GM21367 (cell line): Measurements from ENCODE around the gene GLCCI1.
"Not testable (repeated sequence)": the region's sequence is repeated elsewhere in the genome, so short reads cannot be mapped to it uniquely, and the experiment has no call there.

ENCODE experiments used
- ATAC-seq: cut with Tn5 transposase; IDR thresholded peaks from one replicate; pipeline ENCODE4 v1.9.1; 2021; ENCODE audit not compliant: unreplicated experiment

Gene GLCCI1

DNA sequence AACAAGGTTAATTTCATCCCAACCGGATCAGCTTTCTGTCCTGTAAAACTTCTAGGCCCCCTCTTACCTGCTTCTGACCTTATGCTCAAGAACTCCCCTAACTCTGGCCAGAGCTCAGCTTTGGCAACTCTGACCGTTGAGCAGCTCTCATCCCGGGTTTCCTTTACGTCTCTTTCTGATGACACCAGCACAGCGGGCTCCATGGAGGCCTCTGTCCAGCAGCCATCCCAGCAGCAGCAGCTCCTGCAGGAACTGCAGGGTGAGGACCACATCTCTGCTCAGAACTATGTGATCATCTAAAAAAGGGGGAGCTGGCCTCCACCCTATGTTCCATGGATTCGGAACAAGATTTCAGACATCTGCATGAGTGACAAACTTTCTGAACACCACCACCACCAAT lies 117.6 kb downstream of the GLCCI1 start:
- no peak for ATAC-seq

DNA sequence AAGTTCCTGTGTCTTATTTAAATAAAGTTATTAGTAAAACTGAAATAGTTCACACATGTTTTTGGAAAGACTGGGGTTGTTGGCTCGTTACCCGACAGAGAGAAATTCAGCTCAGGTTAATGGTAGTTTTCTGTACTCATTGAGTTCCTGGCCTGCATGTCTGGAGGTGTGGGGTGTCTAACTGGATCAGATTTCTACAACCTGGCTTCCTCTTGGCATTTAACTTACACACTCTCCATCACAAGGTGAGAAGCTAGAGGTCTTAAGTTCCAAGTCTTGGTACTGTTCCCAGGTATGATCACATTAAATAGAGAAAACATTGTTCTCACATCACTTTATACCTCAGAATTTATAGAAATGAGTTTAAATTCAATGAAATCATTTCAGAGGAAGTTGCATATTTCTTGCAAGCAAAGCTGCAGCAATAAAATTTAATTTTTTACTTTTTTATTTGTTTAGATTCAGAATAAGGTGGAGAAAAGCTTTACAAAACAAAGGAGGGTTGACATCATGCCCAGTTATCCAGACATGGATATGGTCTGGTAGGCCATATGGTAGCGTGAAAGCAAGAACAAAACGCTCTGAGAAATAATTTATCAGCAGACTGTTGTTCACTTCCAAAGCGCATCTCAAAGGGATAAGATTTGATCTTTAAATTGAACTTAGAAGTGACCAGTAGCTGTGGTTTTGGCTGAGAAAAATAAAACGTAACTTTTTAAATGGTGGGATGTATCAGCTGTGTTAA lies 120.6 kb downstream of the GLCCI1 start:
- no peak for ATAC-seq

DNA sequence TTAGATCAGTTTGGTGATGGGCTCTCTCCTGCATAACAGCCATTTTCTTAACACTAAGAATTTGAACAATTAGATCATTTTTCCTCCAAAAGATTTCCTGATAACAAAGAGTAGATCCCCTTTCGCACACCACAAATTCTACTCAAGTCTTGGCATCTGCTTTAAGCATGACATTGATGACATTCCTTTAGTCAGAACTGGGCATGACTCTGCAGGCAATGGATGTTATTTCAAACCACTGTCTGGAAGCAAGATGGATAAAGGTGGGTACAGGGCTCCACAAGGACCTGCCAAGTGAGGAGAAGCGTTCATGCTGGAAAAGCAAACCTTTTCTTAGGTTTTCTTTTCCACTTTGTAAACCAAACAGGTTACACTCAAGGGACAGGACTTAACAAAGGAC lies 123.5 kb downstream of the GLCCI1 start:
- ATAC-seq = no peak

DNA sequence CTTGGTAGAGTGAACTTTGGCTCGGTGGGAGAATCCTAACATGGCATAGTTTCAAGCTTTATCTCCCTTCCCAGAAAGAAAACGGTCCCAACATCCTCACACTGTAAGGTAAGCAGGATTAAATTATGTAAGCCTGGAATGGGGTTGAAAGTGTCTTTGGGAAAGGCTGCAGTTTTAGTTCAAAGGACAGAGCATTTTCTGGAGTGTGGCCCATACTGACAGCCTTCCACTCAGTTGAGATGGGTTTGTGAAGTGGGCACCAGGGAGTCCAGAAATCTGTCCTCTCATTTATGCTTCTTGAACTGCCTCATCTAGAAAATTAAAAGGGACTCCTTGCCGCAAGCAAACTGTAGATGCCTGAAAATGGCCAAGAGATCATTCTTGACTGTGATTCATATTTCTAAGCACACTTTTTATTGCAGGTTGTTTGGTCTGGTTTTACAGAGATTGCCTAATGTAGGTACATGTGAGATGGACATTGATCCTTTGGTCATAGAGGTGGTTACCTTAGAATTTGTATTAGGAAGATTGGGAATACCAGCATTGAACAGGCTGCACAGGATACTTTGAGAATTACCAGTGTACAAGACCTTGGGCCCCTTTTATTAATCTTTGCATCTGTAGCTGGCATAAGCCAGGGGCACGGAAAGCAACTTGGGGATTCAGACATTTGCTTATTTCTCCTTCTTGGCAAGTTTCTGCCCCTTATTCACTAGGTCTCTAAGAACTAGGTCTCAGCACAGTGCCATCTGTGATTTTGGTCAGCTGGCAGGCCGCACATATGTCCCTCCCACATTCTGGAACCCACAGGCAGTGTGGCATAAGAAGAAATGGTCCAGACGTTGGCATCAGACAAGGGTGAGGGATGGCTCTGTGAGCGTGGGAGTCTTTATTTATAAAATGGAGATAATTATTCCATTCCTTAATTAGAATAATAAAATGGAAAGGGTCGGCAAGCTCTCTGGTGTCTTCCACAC lies 125.9 kb downstream of the GLCCI1 start:
- no peak for ATAC-seq

DNA sequence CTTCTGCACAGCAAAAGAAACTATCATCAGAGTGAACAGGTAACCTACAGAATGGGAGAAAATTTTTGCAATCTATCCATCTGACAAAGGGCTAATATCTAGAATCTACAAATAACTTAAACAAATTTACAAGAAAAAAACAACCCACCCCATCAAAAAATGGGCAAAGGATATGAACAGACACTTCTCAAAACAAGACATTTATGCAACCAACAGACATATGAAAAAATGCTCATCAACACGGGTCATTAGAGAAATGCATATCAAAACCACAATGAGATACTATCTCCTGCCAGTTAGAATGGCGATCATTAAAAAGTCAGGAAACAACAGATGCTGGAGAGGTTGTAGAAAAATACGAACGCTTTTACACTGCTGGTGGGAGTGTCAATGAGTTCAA lies 132.7 kb downstream of the GLCCI1 start:
- not testable (repeated sequence) for ATAC-seq

DNA sequence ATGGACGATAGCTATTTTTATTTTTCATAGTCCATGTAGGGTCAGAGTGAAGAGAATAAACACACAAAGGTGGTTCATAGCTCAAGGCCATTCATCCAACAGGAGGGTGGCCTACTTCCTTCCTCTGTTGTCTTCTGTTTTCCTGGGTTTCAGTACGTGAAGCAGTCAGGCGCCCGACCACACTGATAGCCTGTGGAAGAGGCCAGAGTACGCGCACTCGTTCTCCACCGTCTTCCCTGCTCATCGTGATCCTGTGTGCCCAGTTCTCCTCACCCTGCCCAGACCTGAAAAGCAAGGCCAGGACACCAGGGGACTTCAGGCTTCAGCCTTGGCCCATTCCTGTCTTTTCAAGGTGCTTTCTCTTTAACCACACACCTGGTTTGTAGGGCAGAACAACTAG lies 134.7 kb downstream of the GLCCI1 start:
- ATAC-seq = no peak

DNA sequence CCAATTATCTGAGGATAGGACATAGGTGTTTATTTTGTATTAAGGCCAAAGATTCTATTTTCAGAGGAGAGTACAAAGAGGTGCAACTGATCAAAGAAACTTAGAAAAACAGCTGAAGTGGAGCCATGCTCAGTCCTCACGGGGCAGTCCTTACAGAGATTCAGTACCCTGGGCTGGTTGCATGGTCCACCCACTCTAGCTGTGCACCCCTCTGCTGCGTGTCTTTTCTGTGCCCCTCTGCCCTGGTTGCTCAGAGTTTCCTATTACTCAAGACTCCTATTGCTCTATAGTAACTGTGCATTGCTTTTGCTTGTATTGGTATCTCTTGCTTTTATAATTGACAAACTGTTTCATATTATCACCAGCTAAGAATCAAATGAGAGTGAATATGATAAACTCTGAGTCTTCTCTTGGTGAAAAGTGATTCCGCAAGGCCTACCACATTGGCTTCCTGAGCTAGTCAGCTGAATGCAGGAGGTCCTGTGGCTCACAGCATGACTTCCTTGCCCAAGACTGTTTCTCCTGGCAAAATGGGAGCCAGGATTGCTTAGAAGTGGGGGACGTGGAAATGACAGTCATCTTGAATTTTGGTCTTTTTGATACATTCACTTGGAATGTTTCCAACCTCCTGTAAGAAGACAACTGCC lies 137.0 kb downstream of the GLCCI1 start:
- ATAC-seq = no peak

DNA sequence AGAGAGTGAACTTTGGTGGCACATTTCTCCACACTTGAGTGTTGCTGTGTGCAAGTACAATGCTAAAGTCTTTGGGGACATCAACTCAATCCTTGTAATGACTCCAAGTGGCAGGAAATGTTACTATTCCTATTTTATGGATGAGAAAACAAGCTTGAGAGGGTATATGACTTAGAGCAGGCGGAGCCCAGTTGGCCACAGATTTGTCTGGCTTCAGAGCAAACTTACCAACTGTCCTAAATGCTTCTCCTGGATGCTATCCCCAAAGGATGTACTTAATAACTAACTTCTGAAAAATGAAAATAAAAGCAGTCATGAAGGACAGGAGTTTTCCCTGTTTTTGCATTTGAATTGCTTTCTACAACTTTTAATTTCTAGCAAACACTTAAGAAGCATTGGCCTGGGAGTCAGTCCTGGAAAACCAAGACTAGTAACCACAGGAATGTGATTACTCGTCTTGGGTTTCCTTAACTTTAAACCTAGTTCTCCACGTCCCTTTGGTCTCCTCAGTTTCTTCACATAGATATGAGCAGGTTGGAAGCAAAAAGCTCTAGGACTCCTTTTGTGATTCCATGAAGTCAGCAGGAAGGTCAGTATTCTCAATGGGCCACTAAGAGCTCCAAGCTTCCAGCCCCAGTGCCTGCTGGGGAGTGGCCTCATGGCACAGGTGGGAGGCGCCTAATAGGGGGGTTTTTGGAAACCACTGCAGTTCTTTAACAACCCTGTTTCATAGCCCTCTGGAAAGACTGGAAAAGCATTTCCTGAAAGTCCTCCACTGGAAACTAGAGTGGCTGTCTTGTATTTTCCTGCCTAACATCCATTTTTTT lies 140.8 kb downstream of the GLCCI1 start:
- no peak for ATAC-seq

DNA sequence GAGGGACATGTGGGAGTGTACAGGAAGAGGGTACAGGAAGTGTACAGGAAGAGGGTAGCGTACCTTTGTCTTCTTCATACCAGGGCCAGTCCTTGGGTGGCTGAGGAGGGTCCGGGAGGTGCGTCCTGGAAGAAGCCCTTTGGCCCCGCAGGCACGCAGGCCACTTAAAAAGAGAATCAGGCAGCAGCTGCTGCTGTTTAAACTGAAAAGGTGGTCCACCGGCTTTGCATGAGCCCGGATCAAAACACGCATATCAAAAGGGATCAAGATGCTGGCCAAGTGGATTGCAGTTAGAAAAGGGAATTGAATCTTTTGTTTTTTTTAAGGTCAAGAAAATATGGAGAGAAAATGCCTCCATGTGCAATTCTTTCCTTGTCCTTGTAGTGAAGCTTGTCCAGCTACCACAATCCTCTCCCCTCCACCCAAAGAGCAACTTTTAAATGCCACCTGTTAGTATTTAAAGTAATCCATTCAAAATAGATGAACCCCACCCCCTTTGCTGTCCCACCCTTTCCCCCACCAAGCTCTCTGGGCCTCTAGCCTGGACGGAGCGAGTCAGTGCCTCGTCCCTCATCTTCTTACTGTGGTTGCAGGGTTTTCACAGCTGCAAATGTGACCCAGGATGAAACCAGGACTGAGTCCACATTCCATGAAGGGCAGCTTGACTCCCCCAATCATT lies 142.8 kb downstream of the GLCCI1 start:
- no peak for ATAC-seq

DNA sequence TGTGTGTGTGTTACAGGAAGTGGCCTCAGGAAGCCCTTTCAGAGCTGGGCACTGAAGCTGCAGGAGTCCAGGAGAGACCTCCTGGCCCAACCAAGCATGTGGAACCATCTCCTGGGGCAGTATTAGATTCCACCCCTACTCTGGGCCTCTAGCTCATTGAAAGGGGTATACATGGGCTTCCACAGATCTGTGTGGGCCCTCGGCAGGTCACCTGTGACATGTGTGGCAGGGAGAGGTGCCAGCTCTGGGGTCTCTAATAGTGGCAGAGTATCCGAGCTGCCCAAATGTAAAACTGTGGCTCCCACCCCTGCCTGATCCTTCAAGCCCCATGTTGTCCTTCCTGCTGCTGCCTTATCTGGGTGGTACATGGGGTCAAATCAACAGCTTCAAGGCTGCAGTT lies 144.1 kb downstream of the GLCCI1 start:
- ATAC-seq = no peak

DNA sequence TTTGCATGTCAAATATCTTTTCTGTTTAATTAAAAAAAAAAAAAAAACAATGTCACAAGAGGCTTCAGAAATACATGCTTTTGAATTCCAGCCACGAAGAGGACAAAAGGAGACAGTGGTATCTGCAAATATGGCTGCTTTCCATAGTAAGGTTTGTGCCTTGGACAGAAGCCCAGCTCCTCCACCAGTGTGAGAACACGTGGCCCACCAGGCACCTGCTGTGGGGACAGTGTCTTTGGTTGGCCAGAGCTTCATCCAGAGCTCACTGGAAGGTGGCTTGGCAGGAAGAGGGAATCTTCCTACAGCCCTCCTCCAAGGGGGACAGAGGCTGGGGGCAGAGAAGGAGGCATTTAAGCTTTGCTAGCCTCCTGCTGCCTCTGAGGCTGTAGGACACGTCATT lies 144.6 kb downstream of the GLCCI1 start:
- no peak for ATAC-seq

DNA sequence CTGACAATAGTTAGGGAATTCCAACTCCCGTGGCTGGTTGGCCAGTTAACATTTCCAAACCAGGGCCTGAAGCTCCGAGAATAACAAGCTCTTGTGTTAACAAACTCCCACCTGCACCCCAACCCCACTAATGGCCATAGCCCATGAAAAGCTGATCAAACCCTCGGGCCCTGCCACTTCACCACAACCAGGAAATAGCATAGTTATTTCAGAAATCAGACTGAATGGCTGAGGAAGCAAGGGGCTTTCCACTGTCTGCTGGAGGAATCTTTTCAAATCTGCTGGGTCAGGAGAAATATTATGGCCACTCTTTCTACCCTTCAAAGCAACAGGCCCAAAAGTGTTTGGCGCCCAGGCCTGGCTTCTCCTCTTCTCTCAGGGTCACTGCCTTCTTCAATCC lies 145.6 kb downstream of the GLCCI1 start:
- ATAC-seq = no peak

DNA sequence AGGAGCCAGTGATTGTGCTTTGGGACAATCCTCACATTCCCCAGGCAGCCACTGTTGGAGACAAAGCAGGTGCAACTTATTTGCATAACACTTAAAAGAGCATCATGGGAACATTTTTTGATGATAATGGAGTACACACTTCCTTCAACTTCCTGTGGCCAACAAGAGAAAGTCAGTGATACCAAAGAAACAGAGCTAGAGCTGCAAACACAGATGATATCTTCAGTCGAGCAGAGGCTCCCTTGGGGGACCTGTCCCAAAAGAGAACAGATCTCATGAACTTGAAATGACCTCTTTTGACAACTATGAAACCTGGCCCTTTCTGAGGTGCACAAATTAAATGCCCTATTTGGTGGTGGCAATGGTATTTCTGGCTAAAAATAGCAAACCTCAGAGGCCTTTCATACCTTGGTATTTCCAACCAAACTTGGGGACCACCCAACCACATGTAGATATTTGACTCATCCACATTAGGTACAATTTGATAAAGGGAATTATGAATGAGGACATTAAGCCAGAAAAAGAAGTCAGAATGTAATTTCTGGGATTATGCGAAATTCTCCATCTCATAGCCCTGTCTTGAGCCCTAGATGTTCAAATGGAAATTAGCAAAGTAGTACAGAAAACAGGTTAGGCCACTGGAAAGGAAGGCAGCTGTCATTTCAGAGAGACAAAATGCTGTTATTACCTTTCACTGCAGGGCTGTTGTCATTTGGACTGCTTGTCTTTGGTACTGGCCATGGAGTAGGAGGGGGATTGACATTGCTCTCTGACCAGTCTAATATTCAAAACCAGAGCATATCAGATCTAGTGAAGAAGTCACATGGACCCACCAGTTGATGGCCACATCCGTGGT lies 147.2 kb downstream of the GLCCI1 start:
- ATAC-seq = peak; percentile 92

DNA sequence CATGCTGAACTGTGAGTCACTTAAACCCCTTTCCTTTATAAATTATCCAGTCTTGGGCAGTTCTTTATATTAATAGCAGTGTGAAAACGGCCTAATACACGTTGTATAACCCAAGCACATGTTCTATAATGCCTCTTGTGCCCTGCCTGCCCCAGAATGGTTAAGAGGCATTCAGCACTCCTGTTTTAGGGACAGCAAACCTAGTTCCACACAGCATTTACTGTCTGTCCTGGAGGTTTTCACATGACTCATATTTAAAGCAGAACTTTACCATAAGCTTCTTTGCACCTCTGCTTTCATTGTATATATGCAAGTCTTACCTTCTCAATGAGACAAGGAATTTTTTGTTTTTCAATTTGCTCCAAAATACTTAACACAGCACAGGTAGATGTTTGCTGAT lies 148.6 kb downstream of the GLCCI1 start:
- ATAC-seq = no peak

DNA sequence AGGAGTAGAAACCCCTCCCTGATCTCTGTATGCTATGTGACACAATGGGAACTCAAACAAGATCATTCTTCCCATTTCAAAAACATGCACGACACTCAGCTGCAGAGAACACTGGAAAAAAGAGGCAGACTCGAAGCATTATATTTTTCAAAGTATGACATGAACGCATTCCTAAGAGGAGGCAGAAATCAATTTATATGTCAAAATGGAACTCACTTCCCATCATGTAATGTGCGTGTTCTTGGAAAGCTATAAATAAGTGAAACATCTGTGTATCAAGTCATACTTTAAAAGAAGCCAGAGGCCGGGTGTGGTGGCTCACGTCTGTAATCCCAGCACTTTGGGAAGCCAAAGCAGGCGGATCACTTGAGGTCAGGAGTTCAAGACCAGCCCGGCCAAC lies 150.7 kb downstream of the GLCCI1 start:
- no peak for ATAC-seq

DNA sequence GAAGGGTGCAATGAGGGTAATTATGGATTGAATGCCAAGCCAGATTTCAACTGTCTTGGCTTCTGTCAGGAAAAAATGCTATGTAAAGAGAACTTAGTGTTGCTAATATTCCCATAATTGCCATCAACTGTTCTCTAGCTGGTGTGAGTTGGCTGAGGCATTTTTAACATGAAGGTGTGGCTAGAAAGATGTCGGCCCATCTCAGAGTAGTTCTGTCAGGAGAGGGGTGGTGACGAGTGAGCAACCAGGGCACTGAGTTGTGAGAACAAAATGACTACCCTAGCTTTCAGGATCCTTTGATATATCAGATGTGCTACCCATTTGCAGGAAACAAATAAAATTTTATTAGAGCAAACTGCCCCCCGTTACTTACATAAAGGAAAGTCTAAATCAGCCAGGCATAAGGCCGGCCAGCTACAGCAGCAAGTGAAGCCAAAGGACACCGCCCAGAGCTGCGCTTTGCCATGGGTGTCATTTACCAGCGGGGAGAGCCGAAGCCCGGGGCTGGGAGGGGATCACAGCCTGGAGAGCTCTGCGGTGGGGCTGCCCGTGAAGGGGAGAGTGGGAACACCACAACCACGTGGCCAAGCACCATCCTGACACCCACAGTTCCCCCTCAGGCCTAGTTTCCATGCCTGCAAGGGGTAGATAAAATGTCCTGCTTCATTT lies 151.9 kb downstream of the GLCCI1 start:
- no peak for ATAC-seq

DNA sequence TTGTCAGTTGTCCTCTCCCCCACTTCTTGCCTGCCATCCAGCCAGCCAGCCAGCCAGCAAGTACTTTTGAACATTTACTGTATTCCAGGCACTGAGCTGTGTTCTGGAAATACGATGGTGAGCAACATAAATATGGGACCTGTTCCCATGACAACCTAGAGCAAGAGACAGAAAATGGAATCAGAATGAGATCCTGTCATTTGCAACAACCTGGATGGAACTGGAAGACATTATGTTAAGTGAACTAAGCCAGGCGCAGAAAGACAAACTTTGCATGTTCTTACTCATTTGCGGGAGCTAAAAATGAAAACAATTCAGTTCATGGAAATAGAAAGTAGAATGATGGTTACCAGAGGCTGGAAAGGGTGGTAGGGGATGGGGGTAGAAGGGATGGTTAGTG lies 152.6 kb downstream of the GLCCI1 start:
- no peak for ATAC-seq

DNA sequence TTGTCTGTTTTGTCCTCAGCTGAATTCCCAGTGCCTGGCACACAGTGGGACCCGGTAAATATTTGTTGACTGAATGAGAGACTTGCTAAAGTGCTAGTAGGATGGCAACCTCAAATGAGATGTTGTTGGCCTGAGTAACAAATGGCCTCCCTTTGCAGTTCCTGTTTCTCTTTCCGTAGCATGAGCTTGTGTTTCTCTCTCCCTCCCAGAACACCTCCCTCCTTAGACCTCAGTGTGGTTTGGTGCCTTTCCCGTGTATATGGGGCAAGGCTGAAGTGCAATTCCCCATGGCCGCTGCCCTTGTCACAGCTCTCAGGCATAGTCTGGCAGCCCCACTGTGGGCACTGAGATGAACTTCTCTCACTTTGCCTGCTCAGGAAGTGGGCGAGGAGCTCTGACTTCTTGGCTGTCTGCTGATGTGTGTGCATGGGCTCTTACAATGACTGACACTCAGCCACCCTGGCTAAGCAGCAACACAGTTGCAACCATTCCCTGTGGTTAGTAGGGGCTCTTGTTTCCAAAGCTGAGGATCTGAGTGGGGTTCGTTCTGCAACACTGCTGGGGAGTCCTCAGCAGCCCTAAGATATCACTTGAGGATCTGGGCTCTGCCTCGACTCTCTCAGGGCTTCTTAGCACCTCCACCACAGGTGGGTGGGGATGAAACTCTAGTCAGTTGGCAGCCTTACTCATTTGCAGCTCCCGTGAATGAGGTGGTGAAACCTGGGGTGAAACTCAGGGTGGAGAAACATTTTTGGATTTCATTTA lies 157.3 kb downstream of the GLCCI1 start:
- ATAC-seq = peak; percentile 68
